IMR-90 (cell line): ENCODE data around the gene CLCN6. TPM values are rescaled to one million over a fixed set of nuclear protein-coding genes. Genes with fewer than 3 reads are reported as not detected.

ENCODE experiments used
- ATAC-seq: fragments of 200-7000 bp; cut with Tn5 transposase; 2 replicates; pipeline ENCODE4 v1.9.1; 2020; ENCODE audit warnings: low read depth, mild to moderate bottlenecking, moderate library complexity
- BruUV-seq: library from RNA; stranded (reverse); fragments of 400-500 nt; replicated peaks from 2 replicates; lab custom pipeline; 2021; lab: Mats Ljungman, UMichigan
- CTCF ChIA-PET: fragments of 300-600 bp; formaldehyde crosslinking; extraction: SDS; loops from one replicate; lab custom pipeline; 2021; ENCODE audit warnings: antibody characterized with exemption; lab: Yijun Ruan, JAX
- POLR2A ChIA-PET: fragments of 300-600 bp; sonication (Branson Sonifier 250); formaldehyde crosslinking; loops from one replicate; lab custom pipeline; 2022; ENCODE audit warnings: antibody characterized with exemption; ENCODE audit not compliant: unreplicated experiment; lab: Charles Lee
- DNase-seq: peaks from one replicate; pipeline ENCODE4 v3.0.0; 2013
- H2AFZ ChIP-seq: replicated peaks from 2 replicates; pipeline ENCODE3; 2013; ENCODE audit warnings: low read length, mild to moderate bottlenecking; ENCODE audit not compliant: poor library complexity
- H2AK5ac ChIP-seq: 2 replicates; pipeline ENCODE4 v1.6.1; 2013; ENCODE audit warnings: low read depth, low read length, inconsistent platforms
- H2AK9ac ChIP-seq: replicated peaks from 2 replicates; pipeline ENCODE3; 2013; ENCODE audit warnings: mild to moderate bottlenecking, low read depth, low read length, moderate library complexity; ENCODE audit not compliant: poor library complexity
- H2BK120ac ChIP-seq: 2 replicates; pipeline ENCODE4 v1.6.1; 2013; ENCODE audit warnings: low read depth, low read length, inconsistent platforms
- H2BK15ac ChIP-seq: 3 replicates; pipeline ENCODE4 v1.6.1; 2013; ENCODE audit warnings: low read depth, low read length, inconsistent platforms
- H2BK20ac ChIP-seq: 2 replicates; pipeline ENCODE4 v1.6.1; 2013; ENCODE audit warnings: low read depth, mild to moderate bottlenecking, inconsistent platforms, low read length, moderate library complexity
- H2BK5ac ChIP-seq: 2 replicates; pipeline ENCODE4 v1.6.1; 2013; ENCODE audit warnings: mild to moderate bottlenecking, low read depth, low read length, inconsistent platforms; ENCODE audit not compliant: poor library complexity, severe bottlenecking
- H3K14ac ChIP-seq: replicated peaks from 2 replicates; pipeline ENCODE4 v1.6.1; 2013; ENCODE audit warnings: low read depth, low read length, inconsistent platforms
- H3K18ac ChIP-seq: 2 replicates; pipeline ENCODE4 v1.6.1; 2013; ENCODE audit warnings: low read depth, low read length, control low read depth
- H3K23ac ChIP-seq: 2 replicates; pipeline ENCODE4 v1.6.1; 2013; ENCODE audit warnings: low read depth, low read length, inconsistent platforms
- H3K27ac ChIP-seq: 2 replicates; pipeline ENCODE4 v1.5.1; 2013; ENCODE audit warnings: mild to moderate bottlenecking, control low read depth, low read length; ENCODE audit not compliant: insufficient read depth
- H3K27me3 ChIP-seq: 2 replicates; pipeline ENCODE4 v1.6.1; 2013; ENCODE audit warnings: low read length; ENCODE audit not compliant: control insufficient read depth, insufficient read depth
- H3K36me3 ChIP-seq: 2 replicates; pipeline ENCODE4 v1.6.1; 2013; ENCODE audit warnings: low read length, mixed read lengths; ENCODE audit not compliant: control insufficient read depth, insufficient read depth
- H3K4ac ChIP-seq: 2 replicates; pipeline ENCODE4 v1.6.1; 2013; ENCODE audit warnings: low read depth, low read length, inconsistent platforms
- H3K4me1 ChIP-seq: 2 replicates; pipeline ENCODE4 v1.6.1; 2013; ENCODE audit warnings: low read length, mixed read lengths; ENCODE audit not compliant: control insufficient read depth, insufficient read depth
- H3K4me2 ChIP-seq: 2 replicates; pipeline ENCODE4 v1.6.1; 2013; ENCODE audit warnings: low read depth, mild to moderate bottlenecking, control low read depth, low read length, moderate library complexity
- H3K4me3 ChIP-seq: 2 replicates; pipeline ENCODE4 v1.5.1; 2013; ENCODE audit warnings: low read depth, mild to moderate bottlenecking, control low read depth, low read length, moderate library complexity; ENCODE audit not compliant: insufficient read depth
- H3K56ac ChIP-seq: 2 replicates; pipeline ENCODE4 v1.6.1; 2013; ENCODE audit warnings: low read length, inconsistent platforms; ENCODE audit not compliant: insufficient read depth; ENCODE audit errors: extremely low read depth
- H3K79me1 ChIP-seq, 2 experiments: 2 replicates each; pipeline ENCODE4 v1.6.1; 2013; ENCODE audit warnings: low read length in 2 of 2, inconsistent platforms in 1 of 2, low read depth in 1 of 2
- H3K9ac ChIP-seq: 2 replicates; pipeline ENCODE4 v1.6.1; 2013; ENCODE audit warnings: low read depth, low read length, control low read depth
- H3K9me1 ChIP-seq: 2 replicates; pipeline ENCODE4 v1.6.1; 2013; ENCODE audit warnings: low read length, inconsistent platforms; ENCODE audit not compliant: insufficient read depth
- H3K9me3 ChIP-seq: 2 replicates; pipeline ENCODE4 v1.6.1; 2013; ENCODE audit warnings: low read length; ENCODE audit not compliant: control insufficient read depth, insufficient read depth
- H4K20me1 ChIP-seq: 2 replicates; pipeline ENCODE4 v1.6.1; 2013; ENCODE audit warnings: low read length, inconsistent platforms; ENCODE audit not compliant: insufficient read depth
- H4K5ac ChIP-seq: 2 replicates; pipeline ENCODE4 v1.6.1; 2013; ENCODE audit warnings: mild to moderate bottlenecking, low read depth, low read length, control low read depth
- H4K8ac ChIP-seq, 2 experiments: 2 replicates each; pipeline ENCODE4 v1.6.1; 2013; ENCODE audit warnings: low read depth in 2 of 2, low read length in 2 of 2, control low read depth in 1 of 2, inconsistent platforms in 1 of 2
- H4K91ac ChIP-seq: 2 replicates; pipeline ENCODE4 v1.6.1; 2013; ENCODE audit warnings: low read depth, low read length, inconsistent platforms; ENCODE audit not compliant: insufficient read depth
- CHD1 ChIP-seq: IDR thresholded peaks from 2 replicates; pipeline ENCODE4 v1.6.1; 2012; ENCODE audit warnings: low read depth, low read length, improper control_type of control experiment
- FOS ChIP-seq: fragments of 150-350 bp; IDR thresholded peaks from 2 replicates; pipeline ENCODE4 v1.6.1; 2016; ENCODE audit warnings: low read depth, low read length
- MXI1 ChIP-seq: IDR thresholded peaks from 2 replicates; pipeline ENCODE4 v1.6.1; 2012; ENCODE audit warnings: low read depth, mild to moderate bottlenecking, low read length, moderate library complexity, borderline replicate concordance
- NFE2L2 ChIP-seq: fragments of 150-350 bp; IDR thresholded peaks from 2 replicates; pipeline ENCODE4 v1.6.1; 2016; ENCODE audit warnings: low read depth, mild to moderate bottlenecking, low read length
- RAD21 ChIP-seq: IDR thresholded peaks from 2 replicates; pipeline ENCODE4 v1.6.1; 2012; ENCODE audit warnings: low read length, improper control_type of control experiment
- WGBS, 2 experiments: methylation state at CpG; one replicate each; pipeline versions ENCODE4 v1.1.5 to v1.1.7; 2013; ENCODE audit warnings: missing lambda C conversion rate in 2 of 2; ENCODE audit not compliant: insufficient read length in 1 of 2; ENCODE audit errors: extremely low coverage in 2 of 2; 5-methylcytosine and 5-hydroxymethylcytosine counted together
- dilution Hi-C: fragments of 300-500 bp; cut with HindIII; formaldehyde crosslinking; loops from one replicate; pipeline ENCODE4 v1.14.3; 2018; ENCODE audit warnings: low sequenced_read_pairs; ENCODE audit not compliant: unreplicated experiment
- in situ Hi-C: fragments of 300-500 bp; cut with MboI; formaldehyde crosslinking; loops from 3 replicates; pipeline ENCODE4 v1.14.3; 2019; ENCODE audit warnings: low sequenced_read_pairs, inconsistent platforms, mixed read lengths
- intact Hi-C: fragments of 100-400 bp; cut with micrococcal nuclease; formaldehyde crosslinking; loops from 2 replicates; pipeline ENCODE4 v1.10.0; 2022
- polyA plus RNA-seq, 3 experiments: library from polyadenylated mRNA; depleted of rRNA; stranded (reverse); fragments of >200 nt; gene quantifications; 2 replicates each; pipeline ENCODE4 v1.2.3, GENCODE V29; 2012; ENCODE audit warnings: low replicate concordance in 1 of 3
- total RNA-seq: library from RNA; depleted of rRNA; stranded (reverse); fragments of >200 nt; gene quantifications from 2 replicates; pipeline ENCODE4 v1.2.3, GENCODE V29; 2012
- TF ChIP-seq, protein P1 (sequence below): fragments of 150-350 bp; IDR thresholded peaks from 2 replicates; pipeline ENCODE4 v1.6.1; 2016; ENCODE audit warnings: low read depth, mild to moderate bottlenecking, low read length, moderate library complexity, borderline replicate concordance
- TF ChIP-seq, protein P2 (sequence below): conservative IDR thresholded peaks from 2 replicates; pipeline ENCODE4 v1.5.1; 2012; ENCODE audit warnings: mild to moderate bottlenecking, low read depth, low read length, improper control_type of control experiment
- TF ChIP-seq, protein P3 (sequence below): fragments of 150-350 bp; IDR thresholded peaks from 2 replicates; pipeline ENCODE4 v1.6.1; 2017; ENCODE audit warnings: mild to moderate bottlenecking, antibody characterized with exemption, low read length, low read depth

Gene CLCN6
- total and polyA plus RNA-seq, 2 of the 4 experiments (the other 2 are of a cell fraction): 4.1 to 10.6 TPM

DNA sequence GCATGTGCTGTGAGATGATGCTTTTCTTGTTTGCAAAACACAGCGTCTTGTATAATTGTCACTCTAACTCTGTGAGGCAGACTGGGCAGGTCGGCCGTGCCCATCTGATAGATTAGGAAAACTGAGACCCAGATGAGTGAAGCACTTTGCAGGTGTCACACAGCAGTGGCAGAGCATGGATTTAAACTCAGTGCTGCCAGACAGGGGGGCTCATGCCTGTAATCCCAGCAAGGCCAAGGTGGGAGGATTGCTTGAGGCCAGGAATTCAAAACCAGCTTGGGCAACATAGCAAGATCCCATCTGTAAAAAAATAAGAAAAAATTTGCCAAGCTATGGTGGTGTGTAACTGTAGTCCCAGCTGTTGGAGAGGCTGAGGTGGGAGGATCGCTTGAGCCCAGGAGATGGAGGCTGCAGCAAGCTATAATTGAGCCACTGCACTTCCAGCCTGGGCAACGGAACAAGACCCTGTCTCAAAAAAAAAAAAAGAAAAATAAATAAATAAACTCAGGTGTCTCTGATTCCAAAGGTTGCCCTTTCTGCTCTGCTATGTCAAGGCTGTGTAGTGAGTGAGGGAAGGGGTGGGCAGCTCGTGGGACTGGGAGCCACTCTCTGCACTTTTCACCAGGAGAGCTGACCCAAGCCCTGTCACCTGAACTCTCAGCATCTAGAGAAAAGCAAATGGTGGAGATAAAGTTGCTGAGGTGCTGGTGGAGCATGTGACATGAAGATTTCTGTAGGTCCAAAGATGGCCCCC is 85.6 kb downstream of the CLCN6 start:
- intact Hi-C loops (loop anchor here (5.0 kb wide), 1 partner anchor 854 kb away; no protein-coding TSS in a partner anchor), in situ Hi-C loops (no loop called here), dilution Hi-C loops (no loop called here)
- H2BK5ac ChIP-seq: no peak overlapping the region
- H3K56ac ChIP-seq: no peak overlapping the region
- no peak overlapping the region for H3K4me2 ChIP-seq
- H2AK5ac ChIP-seq: no peak overlapping the region
- H3K18ac ChIP-seq: no peak overlapping the region
- no peak overlapping the region for H2BK120ac ChIP-seq
- no peak overlapping the region for H2BK15ac ChIP-seq
- peaks cover 42% of the 10 kb centered on the region for H3K27me3 ChIP-seq
- H3K79me1 ChIP-seq: no peaks in the 10 kb centered on the region
- H3K4me3 ChIP-seq: no peak overlapping the region
- no peak overlapping the region for H3K23ac ChIP-seq
- DNase-seq (no peak), ATAC-seq (no peak)
- ChIA-PET CTCF (interaction anchor here (1.5 kb wide), 1 partner anchor 53 kb away, joined by 5 read pairs; no protein-coding TSS in a partner anchor), POLR2A (no interaction called here)
- H2BK20ac ChIP-seq: no peak overlapping the region
- TF ChIP-seq FOS: no peak
- TF ChIP-seq, protein P1, sequence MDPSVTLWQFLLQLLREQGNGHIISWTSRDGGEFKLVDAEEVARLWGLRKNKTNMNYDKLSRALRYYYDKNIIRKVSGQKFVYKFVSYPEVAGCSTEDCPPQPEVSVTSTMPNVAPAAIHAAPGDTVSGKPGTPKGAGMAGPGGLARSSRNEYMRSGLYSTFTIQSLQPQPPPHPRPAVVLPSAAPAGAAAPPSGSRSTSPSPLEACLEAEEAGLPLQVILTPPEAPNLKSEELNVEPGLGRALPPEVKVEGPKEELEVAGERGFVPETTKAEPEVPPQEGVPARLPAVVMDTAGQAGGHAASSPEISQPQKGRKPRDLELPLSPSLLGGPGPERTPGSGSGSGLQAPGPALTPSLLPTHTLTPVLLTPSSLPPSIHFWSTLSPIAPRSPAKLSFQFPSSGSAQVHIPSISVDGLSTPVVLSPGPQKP: no peak
- TF ChIP-seq, protein P2, sequence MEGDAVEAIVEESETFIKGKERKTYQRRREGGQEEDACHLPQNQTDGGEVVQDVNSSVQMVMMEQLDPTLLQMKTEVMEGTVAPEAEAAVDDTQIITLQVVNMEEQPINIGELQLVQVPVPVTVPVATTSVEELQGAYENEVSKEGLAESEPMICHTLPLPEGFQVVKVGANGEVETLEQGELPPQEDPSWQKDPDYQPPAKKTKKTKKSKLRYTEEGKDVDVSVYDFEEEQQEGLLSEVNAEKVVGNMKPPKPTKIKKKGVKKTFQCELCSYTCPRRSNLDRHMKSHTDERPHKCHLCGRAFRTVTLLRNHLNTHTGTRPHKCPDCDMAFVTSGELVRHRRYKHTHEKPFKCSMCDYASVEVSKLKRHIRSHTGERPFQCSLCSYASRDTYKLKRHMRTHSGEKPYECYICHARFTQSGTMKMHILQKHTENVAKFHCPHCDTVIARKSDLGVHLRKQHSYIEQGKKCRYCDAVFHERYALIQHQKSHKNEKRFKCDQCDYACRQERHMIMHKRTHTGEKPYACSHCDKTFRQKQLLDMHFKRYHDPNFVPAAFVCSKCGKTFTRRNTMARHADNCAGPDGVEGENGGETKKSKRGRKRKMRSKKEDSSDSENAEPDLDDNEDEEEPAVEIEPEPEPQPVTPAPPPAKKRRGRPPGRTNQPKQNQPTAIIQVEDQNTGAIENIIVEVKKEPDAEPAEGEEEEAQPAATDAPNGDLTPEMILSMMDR: no peak
- no peak for TF ChIP-seq RAD21
- no peak for TF ChIP-seq CHD1
- no peak for TF ChIP-seq NFE2L2
- TF ChIP-seq, protein P3, sequence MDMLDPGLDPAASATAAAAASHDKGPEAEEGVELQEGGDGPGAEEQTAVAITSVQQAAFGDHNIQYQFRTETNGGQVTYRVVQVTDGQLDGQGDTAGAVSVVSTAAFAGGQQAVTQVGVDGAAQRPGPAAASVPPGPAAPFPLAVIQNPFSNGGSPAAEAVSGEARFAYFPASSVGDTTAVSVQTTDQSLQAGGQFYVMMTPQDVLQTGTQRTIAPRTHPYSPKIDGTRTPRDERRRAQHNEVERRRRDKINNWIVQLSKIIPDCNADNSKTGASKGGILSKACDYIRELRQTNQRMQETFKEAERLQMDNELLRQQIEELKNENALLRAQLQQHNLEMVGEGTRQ: no peak
- no peak for TF ChIP-seq MXI1
- H3K36me3 ChIP-seq: no peaks in the 10 kb centered on the region
- no peaks in the 10 kb centered on the region for H4K20me1 ChIP-seq
- no peak overlapping the region for H2AFZ ChIP-seq
- no peak overlapping the region for H3K9ac ChIP-seq
- H4K91ac ChIP-seq: no peak overlapping the region
- no peaks in the 10 kb centered on the region for H3K9me3 ChIP-seq
- no peaks in the 10 kb centered on the region for H3K9me1 ChIP-seq
- H3K4me1 ChIP-seq: no peaks in the 10 kb centered on the region
- H3K4ac ChIP-seq: no peak overlapping the region
- H3K27ac ChIP-seq: no peak overlapping the region
- WGBS, 2 experiments: 0% methylated on average over 1 of the region's 6 CpGs; no CpG with 5 or more reads in 1 of the 2 experiments
- H4K8ac ChIP-seq: no peak overlapping the region
- H3K14ac ChIP-seq: no peak overlapping the region
- H2AK9ac ChIP-seq: no peak overlapping the region
- BruUV-seq: no TSS peak
- H4K5ac ChIP-seq: no peak overlapping the region
